ENCODE data around the gene GPC3.

GRCh38 chrX:133543654-133544053, 441.7 kb downstream of the GPC3 start:
- TF ChIP-seq CTCF (IDR thresholded peaks at IDR 0.05) = no peak
- TF ChIP-seq ZNF219 (CRISPR knock-in tag; IDR thresholded peaks at IDR 0.05; ENCODE audit: borderline replicate concordance) = no peak
- TF ChIP-seq, protein P1, sequence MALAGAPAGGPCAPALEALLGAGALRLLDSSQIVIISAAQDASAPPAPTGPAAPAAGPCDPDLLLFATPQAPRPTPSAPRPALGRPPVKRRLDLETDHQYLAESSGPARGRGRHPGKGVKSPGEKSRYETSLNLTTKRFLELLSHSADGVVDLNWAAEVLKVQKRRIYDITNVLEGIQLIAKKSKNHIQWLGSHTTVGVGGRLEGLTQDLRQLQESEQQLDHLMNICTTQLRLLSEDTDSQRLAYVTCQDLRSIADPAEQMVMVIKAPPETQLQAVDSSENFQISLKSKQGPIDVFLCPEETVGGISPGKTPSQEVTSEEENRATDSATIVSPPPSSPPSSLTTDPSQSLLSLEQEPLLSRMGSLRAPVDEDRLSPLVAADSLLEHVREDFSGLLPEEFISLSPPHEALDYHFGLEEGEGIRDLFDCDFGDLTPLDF (CRISPR knock-in tag; IDR thresholded peaks at IDR 0.05) = no peak
- no peak for TF ChIP-seq JUN (CRISPR knock-in tag; IDR thresholded peaks at IDR 0.05)
- no peak for TF ChIP-seq MLX (CRISPR knock-in tag; IDR thresholded peaks at IDR 0.05)
- no peak for TF ChIP-seq FOXJ3 (CRISPR knock-in tag; IDR thresholded peaks at IDR 0.05; ENCODE audit: borderline replicate concordance)
- no peak for TF ChIP-seq GABPB1 (CRISPR knock-in tag; IDR thresholded peaks at IDR 0.05)
- TF ChIP-seq ZNF671 (CRISPR knock-in tag; IDR thresholded peaks at IDR 0.05) = no peak
- no peak for TF ChIP-seq ATF1 (CRISPR knock-in tag; IDR thresholded peaks at IDR 0.05)
- TF ChIP-seq NFYB (CRISPR knock-in tag; conservative IDR thresholded peaks at IDR 0.05; ENCODE audit: low read depth) = no peak
- no peak for TF ChIP-seq USF1 (CRISPR knock-in tag; IDR thresholded peaks at IDR 0.05)
